Measurements from ENCODE around the gene FKBP14.

Gene FKBP14

GRCh38 chr7:30023524-30023923, 3.0 kb downstream of the FKBP14 start:
- Histone ChIP-seq H3K9ac (ENCODE audit: low read depth, low read length) (no peak overlapping the region), H3K36me3 (ENCODE audit: insufficient read depth, low read length) (no peaks in the 10 kb centered on the region), H3K4me1 (ENCODE audit: insufficient read depth, low read length) (0 out of 2 replicates have a peak, but pooled peaks cover 3% of the 10 kb centered on the region), H3K9me3 (ENCODE audit: control insufficient read depth, insufficient read depth, low read length) (no peaks in the 10 kb centered on the region)

- H3K9ac ChIP-seq (ENCODE audit: low read depth, low read length), result no peak overlapping the region
- no peaks in the 10 kb centered on the region for H3K9me3 ChIP-seq (ENCODE audit: control insufficient read depth, insufficient read depth, low read length)
- H3K4me1 ChIP-seq (ENCODE audit: insufficient read depth, low read length), result 0 out of 2 replicates have a peak, but pooled peaks cover 3% of the 10 kb centered on the region
- H3K36me3 ChIP-seq (ENCODE audit: insufficient read depth, low read length), result no peaks in the 10 kb centered on the region; the same call in 1 of the 2 replicates
Measured at GRCh38 chr7:30022991-30023390, 3.5 kb downstream of the FKBP14 start.

GRCh38 chr7:30020535-30020934, 6.0 kb downstream of the FKBP14 start:
- Histone ChIP-seq H3K9ac (ENCODE audit: low read depth, low read length) (no peak overlapping the region), H3K9me3 (ENCODE audit: control insufficient read depth, insufficient read depth, low read length) (no peaks in the 10 kb centered on the region), H3K36me3 (ENCODE audit: insufficient read depth, low read length) (no peaks in the 10 kb centered on the region; the same call in 1 of the 2 replicates), H3K4me1 (ENCODE audit: insufficient read depth, low read length) (0 out of 2 replicates have a peak, but pooled peaks cover 3% of the 10 kb centered on the region)

- Histone ChIP-seq H3K4me1 (ENCODE audit: insufficient read depth, low read length) (0 out of 2 replicates have a peak, but pooled peaks cover 2% of the 10 kb centered on the region), H3K9ac (ENCODE audit: low read depth, low read length) (no peak overlapping the region), H3K9me3 (ENCODE audit: control insufficient read depth, insufficient read depth, low read length) (no peaks in the 10 kb centered on the region), H3K36me3 (ENCODE audit: insufficient read depth, low read length) (no peaks in the 10 kb centered on the region; the same call in 1 of the 2 replicates)
Measured at GRCh38 chr7:30019960-30020359, 6.5 kb downstream of the FKBP14 start.

GRCh38 chr7:30019387-30019786, 7.1 kb downstream of the FKBP14 start:
- no peaks in the 10 kb centered on the region; the same call in 1 of the 2 replicates for H3K36me3 ChIP-seq (ENCODE audit: insufficient read depth, low read length)
- no peak overlapping the region for H3K9ac ChIP-seq (ENCODE audit: low read depth, low read length)
- no peaks in the 10 kb centered on the region for H3K4me1 ChIP-seq (ENCODE audit: insufficient read depth, low read length)
- no peaks in the 10 kb centered on the region for H3K9me3 ChIP-seq (ENCODE audit: control insufficient read depth, insufficient read depth, low read length)

GRCh38 chr7:30018451-30018850, 8.1 kb downstream of the FKBP14 start:
- H3K4me1 ChIP-seq (ENCODE audit: insufficient read depth, low read length), result no peaks in the 10 kb centered on the region
- H3K9ac ChIP-seq (ENCODE audit: low read depth, low read length), result no peak overlapping the region
- no peaks in the 10 kb centered on the region for H3K9me3 ChIP-seq (ENCODE audit: control insufficient read depth, insufficient read depth, low read length)
- no peaks in the 10 kb centered on the region; the same call in none of the 2 replicates for H3K36me3 ChIP-seq (ENCODE audit: insufficient read depth, low read length)

- Histone ChIP-seq H3K4me1 (ENCODE audit: insufficient read depth, low read length) (no peaks in the 10 kb centered on the region), H3K9me3 (ENCODE audit: control insufficient read depth, insufficient read depth, low read length) (no peaks in the 10 kb centered on the region), H3K9ac (ENCODE audit: low read depth, low read length) (no peak overlapping the region), H3K36me3 (ENCODE audit: insufficient read depth, low read length) (no peaks in the 10 kb centered on the region; the same call in none of the 2 replicates)
Measured at GRCh38 chr7:30012757-30013156, 13.7 kb downstream of the FKBP14 start.

- H3K9ac ChIP-seq (ENCODE audit: low read depth, low read length), result no peak overlapping the region
- no peaks in the 10 kb centered on the region; the same call in 1 of the 2 replicates for H3K36me3 ChIP-seq (ENCODE audit: insufficient read depth, low read length)
- peaks cover 7% of the 10 kb centered on the region for H3K4me1 ChIP-seq (ENCODE audit: insufficient read depth, low read length)
- H3K9me3 ChIP-seq (ENCODE audit: control insufficient read depth, insufficient read depth, low read length), result no peaks in the 10 kb centered on the region
Measured at GRCh38 chr7:30010021-30010420, 16.5 kb downstream of the FKBP14 start.

GRCh38 chr7:30005464-30005863, 21.0 kb downstream of the FKBP14 start:
- no peaks in the 10 kb centered on the region for H3K9me3 ChIP-seq (ENCODE audit: control insufficient read depth, insufficient read depth, low read length)
- H3K4me1 ChIP-seq (ENCODE audit: insufficient read depth, low read length), result peaks cover 12% of the 10 kb centered on the region
- no peaks in the 10 kb centered on the region for H3K36me3 ChIP-seq (ENCODE audit: insufficient read depth, low read length)
- no peak overlapping the region for H3K9ac ChIP-seq (ENCODE audit: low read depth, low read length)

GRCh38 chr7:30003098-30003497, 23.4 kb downstream of the FKBP14 start:
- H3K36me3 ChIP-seq (ENCODE audit: insufficient read depth, low read length), result no peaks in the 10 kb centered on the region
- H3K4me1 ChIP-seq (ENCODE audit: insufficient read depth, low read length), result peaks cover 13% of the 10 kb centered on the region
- no peaks in the 10 kb centered on the region for H3K9me3 ChIP-seq (ENCODE audit: control insufficient read depth, insufficient read depth, low read length)
- peak overlapping the region; percentile 5 for H3K9ac ChIP-seq (ENCODE audit: low read depth, low read length)

- Histone ChIP-seq H3K36me3 (ENCODE audit: insufficient read depth, low read length) (no peaks in the 10 kb centered on the region), H3K9me3 (ENCODE audit: control insufficient read depth, insufficient read depth, low read length) (no peaks in the 10 kb centered on the region), H3K9ac (ENCODE audit: low read depth, low read length) (no peak overlapping the region), H3K4me1 (ENCODE audit: insufficient read depth, low read length) (peaks cover 13% of the 10 kb centered on the region)
Measured at GRCh38 chr7:30001998-30002397, 24.5 kb downstream of the FKBP14 start.

- H3K9me3 ChIP-seq (ENCODE audit: control insufficient read depth, insufficient read depth, low read length), result peaks cover 1% of the 10 kb centered on the region; the same call in 1 of the 2 replicates
- 0 out of 2 replicates have a peak, but pooled peaks cover 5% of the 10 kb centered on the region for H3K4me1 ChIP-seq (ENCODE audit: insufficient read depth, low read length)
- H3K9ac ChIP-seq (ENCODE audit: low read depth, low read length), result no peak overlapping the region
- no peaks in the 10 kb centered on the region for H3K36me3 ChIP-seq (ENCODE audit: insufficient read depth, low read length)
Measured at GRCh38 chr7:29998489-29998888, 28.0 kb downstream of the FKBP14 start.

- Histone ChIP-seq H3K9ac (ENCODE audit: low read depth, low read length) (no peak overlapping the region), H3K36me3 (ENCODE audit: insufficient read depth, low read length) (no peaks in the 10 kb centered on the region), H3K4me1 (ENCODE audit: insufficient read depth, low read length) (0 out of 2 replicates have a peak, but pooled peaks cover 5% of the 10 kb centered on the region), H3K9me3 (ENCODE audit: control insufficient read depth, insufficient read depth, low read length) (peaks cover 6% of the 10 kb centered on the region; the same call in 1 of the 2 replicates)
Measured at GRCh38 chr7:29996321-29996720, 30.2 kb downstream of the FKBP14 start.

GRCh38 chr7:29995652-29996051, 30.9 kb downstream of the FKBP14 start:
- H3K9me3 ChIP-seq (ENCODE audit: control insufficient read depth, insufficient read depth, low read length), result peaks cover 6% of the 10 kb centered on the region; the same call in 1 of the 2 replicates
- no peak overlapping the region for H3K9ac ChIP-seq (ENCODE audit: low read depth, low read length)
- 0 out of 2 replicates have a peak, but pooled peaks cover 2% of the 10 kb centered on the region for H3K4me1 ChIP-seq (ENCODE audit: insufficient read depth, low read length)
- no peaks in the 10 kb centered on the region for H3K36me3 ChIP-seq (ENCODE audit: insufficient read depth, low read length)

GRCh38 chr7:29993140-29993539, 33.4 kb downstream of the FKBP14 start:
- Histone ChIP-seq H3K9ac (ENCODE audit: low read depth, low read length) (no peak overlapping the region), H3K36me3 (ENCODE audit: insufficient read depth, low read length) (no peaks in the 10 kb centered on the region), H3K4me1 (ENCODE audit: insufficient read depth, low read length) (no peaks in the 10 kb centered on the region), H3K9me3 (ENCODE audit: control insufficient read depth, insufficient read depth, low read length) (peaks cover 6% of the 10 kb centered on the region; the same call in 1 of the 2 replicates)
